Stomach (tissue), 9 donors: Measurements from ENCODE around the gene TNNI3K. TPM values are rescaled to one million over a fixed set of nuclear protein-coding genes. Genes with fewer than 3 reads are reported as not detected.

ENCODE experiments used
- DNase-seq, 2 donors: peaks; one replicate each; pipeline versions ENCODE4 v3.0.0 to v3.0.0-alpha.2; 2013 to 2019
- H3K27ac ChIP-seq, 5 donors: fragments of 200-600 bp in 4 of 5; sonication (generic) in 4 of 5; one replicate each; pipeline ENCODE4 v1.5.1; 2013 to 2019; ENCODE audit warnings: mild to moderate bottlenecking in 1 of 5, moderate library complexity in 1 of 5
- H3K27me3 ChIP-seq, 3 donors: fragments of 200-600 bp; sonication (generic); one replicate each; pipeline ENCODE4 v1.5.1; 2017 to 2019; ENCODE audit warnings: mixed run types in 1 of 3
- H3K36me3 ChIP-seq, 4 donors: fragments of 200-600 bp; sonication (generic); 1 replicate in 3 of 4; 2 replicates in 1 of 4; pipeline ENCODE4 v1.5.1; 2016 to 2019
- H3K4me1 ChIP-seq, 4 donors: fragments of 200-600 bp; sonication (generic); one replicate each; pipeline ENCODE4 v1.5.1; 2016 to 2019
- H3K4me3 ChIP-seq, 4 donors: fragments of 200-600 bp; sonication (generic) in 3 of 4; one replicate each; pipeline ENCODE4 v1.5.1; 2016 to 2019; ENCODE audit warnings: mild to moderate bottlenecking in 1 of 4
- H3K9me3 ChIP-seq, 4 donors: fragments of 200-600 bp; sonication (generic); one replicate each; pipeline ENCODE4 v1.5.1; 2016 to 2019
- CTCF ChIP-seq, 7 experiments: fragments of 450-650 bp in 4 of 7; fragments of 200-600 bp in 3 of 7; sonication (generic) in 3 of 7; IDR thresholded peaks; one replicate each; pipeline ENCODE4 v1.5.1; 2016 to 2019; ENCODE audit warnings: antibody characterized with exemption in 7 of 7, control low read depth in 2 of 7, mild to moderate bottlenecking in 1 of 7
- EP300 ChIP-seq: sonication (generic); formaldehyde crosslinking; IDR thresholded peaks from one replicate; pipeline ENCODE4 v1.6.1; 2017; ENCODE audit warnings: antibody characterized with exemption
- POLR2A ChIP-seq, 4 donors: fragments of 450-650 bp; IDR thresholded peaks; one replicate each; pipeline ENCODE4 v1.6.1; 2016; ENCODE audit warnings: antibody characterized with exemption in 4 of 4, control low read depth in 2 of 4, mild to moderate bottlenecking in 1 of 4, moderate library complexity in 1 of 4
- POLR2AphosphoS5 ChIP-seq, 3 donors: sonication (generic); formaldehyde crosslinking; IDR thresholded peaks; one replicate each; pipeline ENCODE4 v1.6.1; 2016; ENCODE audit warnings: antibody characterized with exemption in 3 of 3
- WGBS, 5 donors: extraction: QIAGEN DNeasy Blood & Tissue Kit in 3 of 5; methylation state at CpG; one replicate each; pipeline versions ENCODE4 v1.1.5 to v1.1.7; 2013 to 2018; 5-methylcytosine and 5-hydroxymethylcytosine counted together
- intact Hi-C: fragments of 100-400 bp; cut with DNase I; formaldehyde crosslinking; loops from one replicate; pipeline ENCODE4 v1.15.1; 2023; ENCODE audit warnings: low total_unique reads
- polyA plus RNA-seq, 3 donors: library from polyadenylated mRNA; stranded (reverse); fragments of 200-250 nt; gene quantifications; one replicate each; pipeline ENCODE4 v1.2.3, GENCODE V29; 2013
- total RNA-seq, 5 donors: library from RNA; depleted of rRNA; stranded (reverse); fragments of >200 nt; gene quantifications; one replicate each; pipeline versions ENCODE4 v1.1.0 to v1.2.3, GENCODE V29; 2014 to 2016
- donor health status: healthy with polysubstance abuse.
- donor health status: Bipolar disorder and iron deficiency.
- donor health status: healthy.

TNNI3K gene
- total and polyA plus RNA-seq, 8 donors: 0.25 to 7.0 (median 1.7) TPM; not detected in 4

GRCh38 chr1:74517599-74518051 lies 282.4 kb downstream of the TNNI3K start:
- Histone ChIP-seq H3K4me3 (no peak overlapping the region), H3K36me3 (no peaks in the 10 kb centered on the region), H3K9me3 (no peaks in the 10 kb centered on the region), H3K27ac (no peak overlapping the region), H3K4me1 (no peaks in the 10 kb centered on the region), H3K27me3 (no peaks in the 10 kb centered on the region)
- DNase-seq: no peak
- 81 to 88% (median 84%) methylated on average over 6 of the region's 6 CpGs for WGBS, 5 donors
- no peak for TF ChIP-seq POLR2AphosphoS5 (IDR thresholded peaks at IDR 0.05)
- no peak for TF ChIP-seq CTCF (IDR thresholded peaks at IDR 0.05)
- TF ChIP-seq POLR2A (IDR thresholded peaks at IDR 0.05): no peak
- TF ChIP-seq EP300: no peak
- intact Hi-C loops: no loop called here

- no peak overlapping the region for H3K27ac ChIP-seq
- no peaks in the 10 kb centered on the region for H3K4me1 ChIP-seq
- TF ChIP-seq POLR2AphosphoS5 (IDR thresholded peaks at IDR 0.05): no peak
- no peak for TF ChIP-seq EP300
- TF ChIP-seq CTCF (IDR thresholded peaks at IDR 0.05): no peak
- no peak for TF ChIP-seq POLR2A (IDR thresholded peaks at IDR 0.05)
- H3K36me3 ChIP-seq: no peaks in the 10 kb centered on the region
- DNase-seq: no peak
- H3K27me3 ChIP-seq: no peaks in the 10 kb centered on the region
- 24 to 42% (median 31%) methylated on average over 4 of the region's 4 CpGs for WGBS, 5 donors
- no peak overlapping the region for H3K4me3 ChIP-seq
- no peaks in the 10 kb centered on the region for H3K9me3 ChIP-seq
- intact Hi-C loops: no loop called here
These were observed 287.0 kb downstream of the TNNI3K start for GRCh38 chr1:74522148-74522547.

- Histone ChIP-seq H3K9me3 (no peaks in the 10 kb centered on the region), H3K4me1 (no peaks in the 10 kb centered on the region), H3K4me3 (no peak overlapping the region), H3K36me3 (no peaks in the 10 kb centered on the region), H3K27me3 (no peaks in the 10 kb centered on the region), H3K27ac (no peak overlapping the region)
- TF ChIP-seq POLR2A (IDR thresholded peaks at IDR 0.05) (no peak), EP300 (no peak), POLR2AphosphoS5 (IDR thresholded peaks at IDR 0.05) (no peak), CTCF (IDR thresholded peaks at IDR 0.05) (no peak)
- intact Hi-C loops: no loop called here
- 72 to 78% (median 76%) methylated on average over 2 of the region's 2 CpGs for WGBS, 5 donors
- DNase-seq: no peak
These were observed 288.8 kb downstream of the TNNI3K start for GRCh38 chr1:74523873-74524480.

GRCh38 chr1:74526708-74527107 lies 291.5 kb downstream of the TNNI3K start:
- Histone ChIP-seq H3K4me3 (no peak overlapping the region), H3K9me3 (no peaks in the 10 kb centered on the region), H3K4me1 (no peaks in the 10 kb centered on the region), H3K27ac (no peak overlapping the region), H3K27me3 (no peaks in the 10 kb centered on the region), H3K36me3 (no peaks in the 10 kb centered on the region)
- 16 to 40% (median 25%) methylated on average over 2 of the region's 2 CpGs for WGBS, 5 donors
- TF ChIP-seq EP300: no peak
- no peak for TF ChIP-seq POLR2AphosphoS5 (IDR thresholded peaks at IDR 0.05)
- no peak for TF ChIP-seq POLR2A (IDR thresholded peaks at IDR 0.05)
- TF ChIP-seq CTCF (IDR thresholded peaks at IDR 0.05): no peak
- intact Hi-C loops: no loop called here
- DNase-seq: no peak
